C4-2B (cell line): ENCODE measurements around the gene CYLD.

Experiments used
- H3K27ac ChIP-seq: fragments of 450-650 bp; 2 replicates; pipeline ENCODE4 v1.5.1; 2017
- ZFX ChIP-seq: fragments of 450-650 bp; IDR thresholded peaks from 2 replicates; pipeline ENCODE4 v1.6.1; 2017
- TF ChIP-seq, protein P1 (sequence below): fragments of 450-650 bp; conservative IDR thresholded peaks from 2 replicates; pipeline ENCODE4 v1.5.1; 2017; ENCODE audit warnings: mild to moderate bottlenecking

Gene CYLD

DNA sequence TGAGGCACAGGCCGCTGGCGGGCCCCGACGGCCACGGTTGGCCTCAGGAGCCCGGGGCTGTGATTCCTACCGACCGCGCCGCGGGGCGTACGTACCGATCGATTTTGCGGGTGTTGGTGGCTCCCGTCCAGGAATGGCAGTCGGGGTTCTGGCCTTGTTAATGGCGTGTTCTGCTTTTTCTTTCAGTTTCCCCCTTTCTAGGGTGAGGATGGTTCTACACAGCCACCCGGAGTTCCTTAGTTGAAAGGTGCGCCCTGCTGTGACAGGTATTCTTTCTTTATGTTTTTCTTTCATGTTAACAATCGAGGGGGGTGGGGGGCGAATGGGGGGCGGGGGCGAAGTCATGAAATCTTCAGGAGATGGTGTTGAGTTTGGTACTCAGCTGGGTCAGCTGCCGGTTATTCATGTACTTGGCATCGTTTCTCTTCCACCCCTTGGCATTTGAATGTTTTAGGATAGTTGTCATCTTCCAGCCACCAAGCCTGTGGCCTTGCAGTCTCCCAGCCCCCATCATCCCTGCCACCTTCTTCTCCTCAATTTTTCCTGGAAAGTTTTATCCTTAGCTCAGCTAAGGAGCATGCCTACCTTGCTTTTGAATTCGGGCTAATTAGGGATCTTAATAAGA is 802 bp downstream of the CYLD start:
- H3K27ac ChIP-seq, result peak overlapping the region; percentile 57
- TF ChIP-seq, protein P1, sequence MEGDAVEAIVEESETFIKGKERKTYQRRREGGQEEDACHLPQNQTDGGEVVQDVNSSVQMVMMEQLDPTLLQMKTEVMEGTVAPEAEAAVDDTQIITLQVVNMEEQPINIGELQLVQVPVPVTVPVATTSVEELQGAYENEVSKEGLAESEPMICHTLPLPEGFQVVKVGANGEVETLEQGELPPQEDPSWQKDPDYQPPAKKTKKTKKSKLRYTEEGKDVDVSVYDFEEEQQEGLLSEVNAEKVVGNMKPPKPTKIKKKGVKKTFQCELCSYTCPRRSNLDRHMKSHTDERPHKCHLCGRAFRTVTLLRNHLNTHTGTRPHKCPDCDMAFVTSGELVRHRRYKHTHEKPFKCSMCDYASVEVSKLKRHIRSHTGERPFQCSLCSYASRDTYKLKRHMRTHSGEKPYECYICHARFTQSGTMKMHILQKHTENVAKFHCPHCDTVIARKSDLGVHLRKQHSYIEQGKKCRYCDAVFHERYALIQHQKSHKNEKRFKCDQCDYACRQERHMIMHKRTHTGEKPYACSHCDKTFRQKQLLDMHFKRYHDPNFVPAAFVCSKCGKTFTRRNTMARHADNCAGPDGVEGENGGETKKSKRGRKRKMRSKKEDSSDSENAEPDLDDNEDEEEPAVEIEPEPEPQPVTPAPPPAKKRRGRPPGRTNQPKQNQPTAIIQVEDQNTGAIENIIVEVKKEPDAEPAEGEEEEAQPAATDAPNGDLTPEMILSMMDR, result no peak
- no peak for TF ChIP-seq ZFX

DNA sequence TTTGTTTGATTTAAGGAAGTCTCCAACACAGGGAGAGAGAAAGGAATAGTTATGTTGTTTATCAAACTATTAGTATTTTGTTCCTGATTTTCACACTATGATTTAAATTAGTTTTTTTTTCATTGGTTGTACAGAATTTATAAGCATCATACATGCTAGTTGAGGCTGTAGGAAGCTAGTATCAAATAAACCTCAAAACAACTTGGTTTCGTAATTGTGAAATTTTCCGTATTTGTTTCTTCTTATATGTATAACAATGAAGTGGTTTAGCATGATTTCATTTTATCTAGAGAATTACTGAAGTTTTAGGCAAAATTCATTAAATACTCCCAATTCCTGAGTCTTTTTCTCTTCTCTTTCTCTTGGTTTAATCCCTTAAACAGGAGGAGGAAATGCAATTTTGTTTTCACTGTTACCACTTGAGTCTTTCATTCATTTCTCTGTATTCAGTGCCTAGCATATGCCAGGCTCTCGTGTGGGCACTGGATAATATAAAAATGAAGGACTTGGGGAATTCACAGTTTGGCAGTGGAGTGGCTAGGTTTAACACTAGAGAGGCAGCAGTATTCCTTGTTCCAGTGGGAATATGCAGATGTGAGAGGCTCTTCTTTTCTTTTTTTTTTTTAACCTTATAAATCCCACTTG is 1.8 kb downstream of the CYLD start:
- no peak overlapping the region for H3K27ac ChIP-seq
- TF ChIP-seq, protein P1, result no peak
- TF ChIP-seq ZFX, result no peak

DNA sequence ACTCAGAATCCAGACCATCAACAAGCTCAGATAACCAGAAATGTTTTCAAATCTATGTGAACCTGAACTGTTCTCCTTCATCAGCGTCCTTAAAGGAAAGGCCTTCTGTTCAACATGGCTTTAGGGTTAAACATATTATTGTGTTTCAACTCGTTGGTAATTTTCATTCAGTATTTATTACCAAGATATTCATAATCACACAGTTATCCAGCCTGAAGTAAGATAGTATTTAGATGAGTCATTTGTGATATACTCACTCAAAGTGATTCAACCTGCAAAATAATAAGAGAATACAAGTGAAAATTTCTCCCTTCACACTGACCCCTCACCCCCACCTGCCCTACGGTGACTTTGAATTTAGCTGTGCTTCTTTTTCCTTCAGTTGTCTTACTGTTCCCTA is 3.0 kb downstream of the CYLD start:
- TF ChIP-seq, protein P1, result no peak
- no peak for TF ChIP-seq ZFX
- H3K27ac ChIP-seq, result no peak overlapping the region

DNA sequence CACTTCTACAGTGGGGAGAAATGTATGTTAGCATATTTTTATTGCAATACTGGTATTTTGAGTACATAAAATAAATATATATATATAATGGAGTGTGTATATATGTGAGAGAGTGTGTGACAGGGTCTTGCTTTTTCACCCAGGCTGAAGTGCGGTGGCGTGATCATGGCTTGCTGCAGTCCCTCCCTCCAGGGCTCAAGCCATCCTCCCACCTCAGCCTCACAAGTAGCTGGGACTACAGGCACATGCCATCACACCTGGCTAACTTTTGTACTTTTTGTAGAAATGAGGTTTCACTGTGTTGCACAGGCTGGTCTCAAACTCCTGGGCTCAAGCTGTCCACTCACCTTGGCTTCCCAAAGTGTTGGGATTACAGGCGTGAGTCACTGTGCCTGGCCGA is 4.1 kb downstream of the CYLD start:
- no peak overlapping the region for H3K27ac ChIP-seq
- TF ChIP-seq, protein P1, result no peak
- no peak for TF ChIP-seq ZFX

DNA sequence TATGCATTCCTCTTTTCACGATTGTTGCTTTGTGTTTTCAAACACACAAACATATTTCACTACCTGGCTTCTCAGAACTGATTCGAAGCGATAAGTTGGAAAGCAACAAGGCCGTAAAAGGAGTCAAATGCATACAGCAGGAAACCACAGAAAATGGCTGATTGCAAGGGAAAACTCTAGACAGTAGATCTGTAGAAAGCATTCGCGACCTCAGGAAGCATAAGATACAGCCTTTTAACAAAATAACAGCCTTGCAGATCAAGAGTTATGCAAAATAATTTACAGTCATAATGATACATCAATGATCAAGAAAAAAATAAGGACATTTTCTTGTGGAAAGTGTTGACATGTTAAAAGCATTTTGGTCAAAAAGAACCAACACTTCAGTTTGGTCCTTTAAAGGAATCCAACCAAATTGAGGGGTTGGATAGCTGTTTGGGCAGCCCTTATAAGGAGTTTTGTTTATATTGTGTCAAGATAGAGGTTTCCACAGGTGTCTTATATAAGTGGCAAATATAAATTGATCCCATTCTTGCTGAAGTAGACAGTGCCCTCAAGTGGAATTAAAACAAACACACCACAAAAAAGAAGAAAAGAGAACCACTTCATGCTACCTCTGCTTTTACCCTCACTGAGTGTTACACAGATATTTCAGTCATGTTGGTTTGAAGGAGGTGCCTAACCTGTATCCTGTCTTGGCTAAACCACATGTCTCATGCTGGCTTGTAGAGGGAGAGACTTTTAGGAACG is 5.5 kb downstream of the CYLD start:
- H3K27ac ChIP-seq, result no peak overlapping the region
- TF ChIP-seq ZFX, result no peak
- TF ChIP-seq, protein P1, result peak; percentile 47

DNA sequence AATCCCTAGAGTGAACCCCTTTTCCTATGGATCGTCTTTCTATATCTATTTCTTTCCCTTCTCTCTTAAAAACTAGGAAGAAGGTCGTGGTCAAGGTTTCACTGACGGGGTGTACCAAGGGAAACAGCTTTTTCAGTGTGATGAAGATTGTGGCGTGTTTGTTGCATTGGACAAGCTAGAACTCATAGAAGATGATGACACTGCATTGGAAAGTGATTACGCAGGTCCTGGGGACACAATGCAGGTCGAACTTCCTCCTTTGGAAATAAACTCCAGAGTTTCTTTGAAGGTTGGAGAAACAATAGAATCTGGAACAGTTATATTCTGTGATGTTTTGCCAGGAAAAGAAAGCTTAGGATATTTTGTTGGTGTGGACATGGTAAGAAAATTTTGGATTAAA is 9.6 kb downstream of the CYLD start:
- no peak overlapping the region for H3K27ac ChIP-seq
- TF ChIP-seq, protein P1, result no peak
